ENCODE data around the gene MPP1. TPM values are rescaled to one million over a fixed set of nuclear protein-coding genes. Genes with fewer than 3 reads are reported as not detected.

Gene MPP1
- total and polyA plus RNA-seq, 9 of the 15 experiments (the other 6 are each of a cell fraction or from before 2014, with no cell fraction given), result 227 to 395 (median 283) TPM

- TF ChIP-seq ZNF551 (CRISPR knock-in tag; IDR thresholded peaks at IDR 0.05) (no peak), BDP1 (IDR thresholded peaks at IDR 0.05; ENCODE audit: insufficient read depth, insufficient read length) (no peak), ZNF583 (CRISPR knock-in tag; IDR thresholded peaks at IDR 0.05) (no peak), C11orf30 (IDR thresholded peaks at IDR 0.05; ENCODE audit: low read depth) (peak; percentile 80), IRF2 (CRISPR knock-in tag; IDR thresholded peaks at IDR 0.05) (no peak)
These were observed 28.5 kb upstream of the MPP1 start (continued) for GRCh38 chrX:154833746-154834274.

GRCh38 chrX:154829926-154830442, 24.7 kb upstream of the MPP1 start:
- CTCF ChIA-PET (ENCODE audit: low intra/inter-chr PET ratio), result no interaction called here
- TF ChIP-seq ZBED1 (IDR thresholded peaks at IDR 0.05) (0 out of 2 replicates have a peak, but pooled peaks have one; percentile 29), UBTF (IDR thresholded peaks at IDR 0.05; ENCODE audit: borderline replicate concordance in 1 of 2, low read depth in 2 of 2, low read length in 2 of 2) (0 out of 4 replicates have a peak, but pooled peaks of 1 of the 2 experiments have one; percentile 37), PRDM10 (IDR thresholded peaks at IDR 0.05; ENCODE audit: partially characterized antibody) (peak; percentile 90), CTCF (IDR thresholded peaks at IDR 0.05 in 2 of 3, conservative IDR thresholded peaks at IDR 0.05 in 1 of 3; ENCODE audit: insufficient read depth in 2 of 3, low read depth in 1 of 3, low read length in 3 of 3) (peak; percentile 29 to 52 (median 37); a peak in 2 of 6 replicates), TAF9B (IDR thresholded peaks at IDR 0.05; ENCODE audit: partially characterized antibody) (no peak), SMARCC2 (IDR thresholded peaks at IDR 0.05; ENCODE audit: low read depth) (no peak), SMARCA4 (IDR thresholded peaks at IDR 0.05) (0 out of 2 replicates have a peak, but pooled peaks have one; percentile 24)

More at GRCh38 chrX:154829926-154830442, 24.7 kb upstream of the MPP1 start:
- Histone ChIP-seq H3K36me3 (ENCODE audit: control insufficient read depth, insufficient read depth, low read length) (no peaks in the 10 kb centered on the region), H3K9me1 (ENCODE audit: control insufficient read depth, insufficient read depth, low read length) (no peaks in the 10 kb centered on the region), H3K9ac (ENCODE audit: insufficient read depth in 1 of 2, low read depth in 2 of 2, low read length in 2 of 2) (no peak overlapping the region; a peak in 1 of 4 replicates), H3K9me3 (replicated peaks; ENCODE audit: control insufficient read depth, insufficient read depth, low read depth, low read length) (no peaks in the 10 kb centered on the region), H3K27ac (ENCODE audit: extremely low read depth, low read depth, low read length) (peak overlapping the region; percentile 56; the same call in 1 of the 3 replicates), H3K4me3 (no peak overlapping the region), H4K20me1 (replicated peaks; ENCODE audit: control insufficient read depth, insufficient read depth, low read length) (no peaks in the 10 kb centered on the region), H3K4me1 (replicated peaks in 1 of 2; ENCODE audit: control insufficient read depth in 2 of 2, insufficient read depth in 2 of 2, low read length in 2 of 2) (peaks cover 3 to 37% of the 10 kb centered on the region in 2 experiments; a peak in 4 of 5 replicates), H3K79me2 (ENCODE audit: control insufficient read depth, insufficient read depth, low read length) (no peaks in the 10 kb centered on the region), H2AFZ (ENCODE audit: low read depth, low read length) (peak overlapping the region; percentile 82), H3K27me3 (ENCODE audit: control insufficient read depth in 2 of 2, insufficient read depth in 2 of 2, low read length in 2 of 2) (no peaks in the 10 kb centered on the region), H3K4me2 (ENCODE audit: insufficient read depth, low read length) (peak overlapping the region; percentile 54)
- POLR2A ChIA-PET, result no interaction called here
- intact Hi-C loops (cut with micrococcal nuclease), result loop anchor here (5.0 kb wide), 1 partner anchor 43 kb away; no protein-coding TSS in a partner anchor
- in situ Hi-C loops (cut with MboI), result loop anchor here (10.0 kb wide), 1 partner anchor 245 kb away; the partner anchor contains the start of gene CTAG1A
- no CpG with 5 or more reads among the region's 1 CpG for WGBS (ENCODE audit: insufficient coverage, low coverage, missing lambda C conversion rate)
- peak; percentile 84 for ATAC-seq
- peak; percentile 20 to 54 (median 35) for DNase-seq (ENCODE audit: extremely low read depth in 1 of 4, low spot score in 3 of 4)
- BruUV-seq (replicated peaks), result no TSS peak
- peak; percentile 62 for FAIRE-seq
